ENCODE measurements around the gene NSRP1. TPM values are rescaled to one million over a fixed set of nuclear protein-coding genes. Genes with fewer than 3 reads are reported as not detected.

NSRP1 gene
- total RNA-seq, 4 donors from 2014 or later: 18.5 to 39.4 (median 31.1) TPM

- TF ChIP-seq CTCF (IDR thresholded peaks at IDR 0.05; ENCODE audit: low read depth): no peak
Measured at GRCh38 chr17:30235386-30236296, 119.0 kb downstream of the NSRP1 start, which contains the start of gene SLC6A4. SLC6A4 (minus strand) TSS chr17:30235697; CDS start chr17:30221958, 13,739 bp downstream.

Small RNAs within 50 kb of the gene (small RNA-seq; reads per million reads assigned to genes)
- gene AC104984.5: not detected

Other genes with a start within 250 kb of the NSRP1 start
- gene SSH2, start 186.6 kb upstream of the NSRP1 start, total RNA-seq: 10 to 100 TPM; 51.8 to 70.6 (median 61.4) TPM
- gene EFCAB5, start 175.2 kb upstream of the NSRP1 start, total RNA-seq: under 1 TPM in 2 of 4 donors, not detected in 2; under 0.01 to 0.34 TPM
- 1 to 10 TPM in 2 of 4 donors, not detected in 2; 1.3 TPM for gene SLC6A4, start 118.9 kb downstream of the NSRP1 start, total RNA-seq
- 10 to 100 TPM; 17.0 to 32.4 (median 28.6) TPM for gene BLMH, start 175.1 kb downstream of the NSRP1 start, total RNA-seq
- not detected for gene TMIGD1, start 217.2 kb downstream of the NSRP1 start, total RNA-seq

Measured in subcutaneous adipose tissue (tissue), 4 donors.